Measurements from ENCODE around the gene NOL4L.

The NOL4L gene

GRCh38 chr20:32433311-32434021 is 151.7 kb downstream of the NOL4L start:
- no peak for DNase-seq (ENCODE audit: low read depth in 2 of 2)

GRCh38 chr20:32432277-32432676 is 152.9 kb downstream of the NOL4L start:
- no peak for DNase-seq (ENCODE audit: low read depth in 2 of 2)

- no peak for DNase-seq (ENCODE audit: low read depth in 2 of 2)
Observed at GRCh38 chr20:32431457-32431856, 153.7 kb downstream of the NOL4L start.

- no peak for DNase-seq (ENCODE audit: low read depth in 2 of 2)
Observed at GRCh38 chr20:32429745-32430360, 155.3 kb downstream of the NOL4L start.

- no peak for DNase-seq (ENCODE audit: low read depth in 2 of 2)
Observed at GRCh38 chr20:32429343-32429742, 155.8 kb downstream of the NOL4L start.

- no peak for DNase-seq (ENCODE audit: low read depth in 2 of 2)
Observed at GRCh38 chr20:32427996-32428395, 157.1 kb downstream of the NOL4L start.

- no peak for DNase-seq (ENCODE audit: low read depth in 2 of 2)
Observed at GRCh38 chr20:32421290-32421689, 163.8 kb downstream of the NOL4L start.

- DNase-seq (ENCODE audit: low read depth in 2 of 2): no peak
Observed at GRCh38 chr20:32418376-32418775, 166.8 kb downstream of the NOL4L start.

- no peak for DNase-seq (ENCODE audit: low read depth in 2 of 2)
Observed at GRCh38 chr20:32416206-32416605, 168.9 kb downstream of the NOL4L start.

GRCh38 chr20:32415494-32415893 is 169.6 kb downstream of the NOL4L start:
- DNase-seq (ENCODE audit: low read depth in 2 of 2): no peak

- DNase-seq (ENCODE audit: low read depth in 2 of 2): no peak
Observed at GRCh38 chr20:32411955-32412706, 173.0 kb downstream of the NOL4L start.

- DNase-seq (ENCODE audit: low read depth in 2 of 2): peak; percentile 36 to 44
Observed at GRCh38 chr20:32407131-32407750, 177.9 kb downstream of the NOL4L start.

GRCh38 chr20:32406701-32407100 is 178.4 kb downstream of the NOL4L start:
- DNase-seq (ENCODE audit: low read depth in 2 of 2): no peak

- no peak for DNase-seq (ENCODE audit: low read depth in 2 of 2)
Observed at GRCh38 chr20:32404017-32404416, 181.1 kb downstream of the NOL4L start.

GRCh38 chr20:32400476-32400875 is 184.7 kb downstream of the NOL4L start:
- no peak for DNase-seq (ENCODE audit: low read depth in 2 of 2)

GRCh38 chr20:32397567-32398084 is 187.5 kb downstream of the NOL4L start:
- no peak for DNase-seq (ENCODE audit: low read depth in 2 of 2)

GRCh38 chr20:32396646-32397160 is 188.4 kb downstream of the NOL4L start:
- DNase-seq (ENCODE audit: low read depth in 2 of 2): no peak

- DNase-seq (ENCODE audit: low read depth in 2 of 2): no peak
Observed at GRCh38 chr20:32395066-32395465, 190.1 kb downstream of the NOL4L start.
